Stimulated activated CD4-positive, alpha-beta T cell treated with anti-CD3 and anti-CD28 coated beads, TNF-alpha, amount 100 ng/mL, for 4 hours (primary cell): Measurements from ENCODE around the gene PDGFD.

Source experiments
- DNase-seq, 3 experiments: peaks; one replicate each; pipeline ENCODE4 v3.0.0-alpha.2; 2020; ENCODE audit warnings: low read depth in 3 of 3

Gene PDGFD

GRCh38 chr11:103958475-103959215 lies 205.3 kb downstream of the PDGFD start:
- DNase-seq: no peak

GRCh38 chr11:103953797-103954486 lies 210.0 kb downstream of the PDGFD start:
- no peak for DNase-seq

GRCh38 chr11:103949781-103950180 lies 214.2 kb downstream of the PDGFD start:
- no peak for DNase-seq

- no peak for DNase-seq
These were observed 215.7 kb downstream of the PDGFD start for GRCh38 chr11:103948187-103948763.

GRCh38 chr11:103947546-103947919 lies 216.4 kb downstream of the PDGFD start:
- DNase-seq: no peak

GRCh38 chr11:103946793-103947545 lies 217.0 kb downstream of the PDGFD start:
- DNase-seq: no peak

- no peak for DNase-seq
These were observed 219.6 kb downstream of the PDGFD start for GRCh38 chr11:103944251-103944940.

GRCh38 chr11:103942646-103943045 lies 221.3 kb downstream of the PDGFD start:
- no peak for DNase-seq

GRCh38 chr11:103940551-103940950 lies 223.4 kb downstream of the PDGFD start:
- DNase-seq: no peak

GRCh38 chr11:103939694-103940093 lies 224.3 kb downstream of the PDGFD start:
- no peak for DNase-seq

GRCh38 chr11:103936059-103936458 lies 227.9 kb downstream of the PDGFD start:
- no peak for DNase-seq

- no peak for DNase-seq
These were observed 228.7 kb downstream of the PDGFD start for GRCh38 chr11:103935219-103935618.

GRCh38 chr11:103929170-103929903 lies 234.6 kb downstream of the PDGFD start:
- no peak for DNase-seq

- DNase-seq: no peak
These were observed 235.2 kb downstream of the PDGFD start for GRCh38 chr11:103928802-103929161.

GRCh38 chr11:103928040-103928801 lies 235.7 kb downstream of the PDGFD start:
- DNase-seq: no peak

- no peak for DNase-seq
These were observed 236.4 kb downstream of the PDGFD start for GRCh38 chr11:103927535-103927934.

- no peak for DNase-seq
These were observed 237.0 kb downstream of the PDGFD start for GRCh38 chr11:103926990-103927389.

GRCh38 chr11:103924166-103925013 lies 239.6 kb downstream of the PDGFD start:
- DNase-seq: no peak

- no peak for DNase-seq
These were observed 240.5 kb downstream of the PDGFD start for GRCh38 chr11:103923451-103923931.
